NOMO-1 treated with dmso at 0.1 percent for 144 hours (cell line): ENCODE results near the gene GZMM.

ENCODE experiments used
- DNase-seq: peaks from one replicate; lab custom pipeline; 2025; ENCODE audit not compliant: unreplicated experiment; lab: John Stamatoyannopoulos, UW

Gene GZMM

DNA sequence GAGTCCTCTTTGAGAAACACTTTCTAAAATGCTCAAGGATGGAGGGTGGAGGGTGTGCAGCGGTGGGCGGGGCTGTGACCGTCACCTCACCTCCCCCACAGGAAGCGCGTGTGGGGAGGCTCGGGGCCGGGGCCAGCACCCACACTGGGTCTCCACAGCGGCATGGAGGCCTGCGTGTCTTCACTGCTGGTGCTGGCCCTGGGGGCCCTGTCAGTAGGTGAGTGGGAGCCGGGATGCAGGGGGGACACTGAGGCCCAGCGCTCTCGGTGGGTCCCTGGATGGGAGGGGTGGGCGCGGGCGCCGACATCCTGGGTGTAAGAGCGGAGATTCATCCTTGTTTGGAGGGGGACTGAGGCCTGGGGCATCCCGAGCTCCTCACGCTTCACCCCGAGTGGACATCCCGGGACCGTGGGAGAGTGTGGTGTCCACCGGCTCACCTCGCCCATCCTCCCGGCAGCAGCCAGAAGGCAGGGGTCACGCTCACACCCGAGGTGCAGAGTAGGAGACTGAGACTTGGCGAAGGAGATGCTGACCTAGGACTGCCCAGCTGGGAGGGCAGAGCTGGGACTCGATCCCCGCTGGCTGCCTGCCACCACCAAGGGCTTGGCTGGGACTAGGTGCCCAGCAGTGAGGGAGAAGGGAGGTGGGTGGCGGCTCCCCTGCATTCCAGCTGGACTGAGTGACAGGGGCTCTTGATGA lies at the start of gene GZMM:
TSS of gene GZMM (plus strand) at position 144 of the 699 bp plus-strand sequence. CDS start at position 163, 19 bp downstream.
- DNase-seq = no peak

DNA sequence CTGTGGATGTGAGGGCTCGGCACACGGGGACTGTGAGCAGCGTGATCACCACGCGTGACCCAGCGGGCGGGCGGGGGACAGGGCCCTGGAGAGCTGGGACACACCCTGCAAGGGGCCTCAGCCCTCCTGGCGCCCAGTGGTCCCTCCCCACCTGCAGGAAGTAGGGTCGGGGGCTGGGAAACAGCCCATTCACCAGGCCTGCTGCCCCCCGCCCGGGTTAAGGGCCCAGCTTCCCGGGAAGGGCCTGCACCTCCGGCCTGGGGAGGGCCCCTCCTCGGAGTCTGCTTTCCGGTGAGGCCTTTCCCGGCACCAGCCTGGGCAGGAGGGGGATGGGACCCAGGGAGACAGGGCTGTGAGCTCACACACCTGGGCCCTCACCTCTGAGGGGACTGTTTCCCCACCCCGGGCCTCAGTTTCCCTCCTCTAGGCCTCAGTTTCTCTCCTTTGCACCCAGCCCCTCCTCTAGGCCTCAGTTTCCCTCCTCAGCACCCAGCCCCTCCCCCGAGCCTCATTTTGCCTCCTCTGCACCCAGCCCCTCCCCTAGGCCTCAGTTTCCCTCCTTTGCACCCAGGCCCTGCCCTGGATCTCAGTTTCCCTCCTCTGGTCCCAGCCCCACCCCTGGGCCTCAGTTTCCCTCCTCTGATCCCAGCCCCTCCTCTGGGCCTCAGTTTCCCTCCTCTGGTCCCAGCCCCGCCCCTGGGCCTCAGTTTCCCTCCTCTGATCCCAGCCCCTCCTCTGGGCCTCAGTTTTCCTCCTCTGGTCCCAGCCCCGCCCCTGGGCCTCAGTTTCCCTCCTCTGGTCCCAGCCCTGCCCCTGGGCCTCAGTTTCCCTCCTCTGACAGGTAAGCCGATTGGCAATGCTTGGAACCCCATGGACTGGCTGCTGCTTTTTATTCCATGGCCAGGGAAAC lies 49.4 kb upstream of the GZMM start:
- no peak for DNase-seq

DNA sequence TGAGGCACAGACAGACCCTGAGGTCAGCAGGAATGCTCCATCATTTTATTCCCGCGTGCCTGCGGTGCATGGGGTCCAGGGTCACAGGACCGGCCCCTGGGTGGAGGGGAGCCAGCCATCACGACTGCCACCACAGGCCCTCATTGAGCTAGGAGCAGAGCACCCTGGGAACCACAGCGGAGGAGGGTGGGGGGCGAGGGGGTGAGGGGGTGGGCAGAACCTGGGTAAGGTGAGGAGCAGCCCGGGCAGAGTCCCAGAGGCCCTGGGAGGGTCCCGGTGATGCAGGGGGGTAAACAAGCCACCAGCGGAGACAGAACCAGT lies 48.8 kb upstream of the GZMM start:
- no peak for DNase-seq

DNA sequence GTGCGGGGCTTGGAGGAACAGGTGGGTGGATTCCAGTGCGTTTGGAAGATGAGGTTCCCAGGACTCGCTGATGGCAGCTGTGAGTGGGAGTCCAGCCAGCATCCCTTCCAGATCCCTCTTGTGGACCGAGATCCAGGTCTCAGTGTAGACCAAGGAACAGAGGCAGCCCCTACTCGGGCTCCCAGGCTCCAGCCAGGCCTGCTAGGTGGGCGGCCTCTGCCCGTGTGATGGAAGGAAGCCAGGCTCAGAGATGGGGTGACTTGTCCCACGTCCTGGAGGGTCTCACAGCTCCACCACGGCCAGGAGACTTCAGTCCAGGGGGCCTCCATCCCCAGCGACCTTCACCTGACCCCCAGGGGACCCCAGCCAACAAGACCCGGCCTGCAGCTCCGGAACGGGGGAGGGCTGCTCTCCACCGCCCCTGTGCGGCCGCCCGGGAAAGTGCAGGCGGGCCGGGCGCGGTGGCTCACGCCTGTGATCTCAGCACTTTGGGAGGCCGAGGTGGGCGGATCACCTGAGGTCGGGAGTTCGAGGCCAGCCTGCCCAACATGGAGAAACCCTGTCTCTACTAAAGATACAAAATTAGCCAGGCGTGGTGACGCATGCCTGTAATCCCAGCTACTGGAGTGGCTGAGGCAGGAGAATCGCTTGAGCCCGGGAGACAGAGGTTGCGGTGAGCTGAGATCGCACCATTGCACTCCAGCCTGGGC lies 48.3 kb upstream of the GZMM start:
- DNase-seq = no peak

GRCh38 chr19:496112-496665 lies 47.7 kb upstream of the GZMM start, which contains the start of gene MADCAM1:
Gene MADCAM1 (plus strand): TSS chr19:496486. CDS start chr19:496500, 14 bp downstream.
- no peak for DNase-seq

DNA sequence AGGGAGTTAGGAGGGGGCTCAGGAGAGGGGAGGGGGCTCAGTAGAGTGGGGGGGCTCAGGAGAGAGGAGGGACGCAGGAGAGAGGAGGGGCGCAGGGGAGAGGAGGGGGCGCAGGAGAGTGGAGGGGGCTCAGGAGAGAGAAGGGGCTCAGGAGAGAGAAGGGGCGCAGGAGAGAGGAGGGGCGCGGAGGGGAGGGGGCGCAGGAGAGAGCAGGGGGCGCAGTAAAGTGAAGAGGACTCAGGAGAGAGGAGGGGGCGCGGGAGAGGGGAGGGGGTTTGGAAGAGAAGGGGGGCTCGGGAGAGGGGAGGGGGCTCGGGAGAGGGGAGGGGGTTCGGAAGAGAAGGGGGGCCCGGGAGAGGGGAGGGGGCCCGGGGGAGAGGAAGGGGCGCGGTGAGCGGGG lies 46.9 kb upstream of the GZMM start:
- DNase-seq = no peak

DNA sequence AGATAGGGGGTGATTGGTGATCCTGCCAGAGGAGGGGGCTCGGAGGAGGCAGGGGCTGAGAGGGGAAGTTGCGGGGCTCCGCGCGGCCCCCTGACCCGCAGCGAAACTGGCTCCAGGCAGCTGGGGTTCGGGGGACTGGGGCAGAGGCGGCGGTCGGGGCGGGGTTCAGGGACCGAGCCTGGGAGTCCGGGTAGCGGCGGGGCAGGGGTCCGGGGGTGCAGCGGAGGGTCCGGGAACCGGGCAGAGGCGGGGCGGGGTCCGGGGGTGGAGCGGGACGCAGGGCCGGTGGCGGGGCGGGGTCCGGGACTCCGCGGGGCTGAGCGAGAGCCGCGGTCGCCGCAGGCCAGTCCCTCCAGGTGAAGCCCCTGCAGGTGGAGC lies 46.4 kb upstream of the GZMM start:
- DNase-seq = no peak

DNA sequence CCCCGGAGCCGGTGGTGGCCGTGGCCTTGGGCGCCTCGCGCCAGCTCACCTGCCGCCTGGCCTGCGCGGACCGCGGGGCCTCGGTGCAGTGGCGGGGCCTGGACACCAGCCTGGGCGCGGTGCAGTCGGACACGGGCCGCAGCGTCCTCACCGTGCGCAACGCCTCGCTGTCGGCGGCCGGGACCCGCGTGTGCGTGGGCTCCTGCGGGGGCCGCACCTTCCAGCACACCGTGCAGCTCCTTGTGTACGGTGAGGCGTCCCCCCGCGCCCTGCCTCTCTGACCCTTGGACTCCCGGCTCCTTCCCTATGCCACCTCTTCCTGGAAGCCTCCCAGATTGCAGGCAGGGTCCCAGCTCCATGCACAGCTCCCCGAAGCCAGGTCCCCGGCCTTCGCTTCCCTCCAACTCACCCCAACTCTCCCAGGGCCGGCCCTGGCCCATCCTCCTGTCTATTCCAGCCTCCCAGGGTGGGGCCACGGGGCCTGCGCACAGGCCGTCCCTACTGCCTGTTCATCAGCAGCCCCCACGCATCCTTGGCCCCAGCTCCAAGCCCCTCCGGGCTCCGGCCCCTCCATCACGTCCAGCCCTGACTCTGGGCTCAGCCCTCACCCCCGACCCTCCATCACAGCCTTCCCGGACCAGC lies 45.9 kb upstream of the GZMM start:
- no peak for DNase-seq

DNA sequence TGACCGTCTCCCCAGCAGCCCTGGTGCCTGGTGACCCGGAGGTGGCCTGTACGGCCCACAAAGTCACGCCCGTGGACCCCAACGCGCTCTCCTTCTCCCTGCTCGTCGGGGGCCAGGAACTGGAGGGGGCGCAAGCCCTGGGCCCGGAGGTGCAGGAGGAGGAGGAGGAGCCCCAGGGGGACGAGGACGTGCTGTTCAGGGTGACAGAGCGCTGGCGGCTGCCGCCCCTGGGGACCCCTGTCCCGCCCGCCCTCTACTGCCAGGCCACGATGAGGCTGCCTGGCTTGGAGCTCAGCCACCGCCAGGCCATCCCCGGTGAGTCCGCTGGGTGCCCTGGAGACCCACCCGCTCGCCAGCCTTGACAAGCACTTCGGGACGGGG lies 45.4 kb upstream of the GZMM start:
- no peak for DNase-seq

- DNase-seq = no peak
Measured at GRCh38 chr19:498977-499623, 44.8 kb upstream of the GZMM start.

GRCh38 chr19:501646-502045 lies 42.2 kb upstream of the GZMM start:
- DNase-seq = no peak

- DNase-seq = no peak
Measured at GRCh38 chr19:504616-505015, 39.2 kb upstream of the GZMM start.

- peak; percentile 95 for DNase-seq
Measured at GRCh38 chr19:506404-507285, 37.2 kb upstream of the GZMM start.

GRCh38 chr19:507286-508203 lies 36.3 kb upstream of the GZMM start, which contains the start of gene TPGS1:
Gene TPGS1 (plus strand): TSS chr19:507497. CDS start chr19:507507, 10 bp downstream.
- DNase-seq = peak; percentile 60

DNA sequence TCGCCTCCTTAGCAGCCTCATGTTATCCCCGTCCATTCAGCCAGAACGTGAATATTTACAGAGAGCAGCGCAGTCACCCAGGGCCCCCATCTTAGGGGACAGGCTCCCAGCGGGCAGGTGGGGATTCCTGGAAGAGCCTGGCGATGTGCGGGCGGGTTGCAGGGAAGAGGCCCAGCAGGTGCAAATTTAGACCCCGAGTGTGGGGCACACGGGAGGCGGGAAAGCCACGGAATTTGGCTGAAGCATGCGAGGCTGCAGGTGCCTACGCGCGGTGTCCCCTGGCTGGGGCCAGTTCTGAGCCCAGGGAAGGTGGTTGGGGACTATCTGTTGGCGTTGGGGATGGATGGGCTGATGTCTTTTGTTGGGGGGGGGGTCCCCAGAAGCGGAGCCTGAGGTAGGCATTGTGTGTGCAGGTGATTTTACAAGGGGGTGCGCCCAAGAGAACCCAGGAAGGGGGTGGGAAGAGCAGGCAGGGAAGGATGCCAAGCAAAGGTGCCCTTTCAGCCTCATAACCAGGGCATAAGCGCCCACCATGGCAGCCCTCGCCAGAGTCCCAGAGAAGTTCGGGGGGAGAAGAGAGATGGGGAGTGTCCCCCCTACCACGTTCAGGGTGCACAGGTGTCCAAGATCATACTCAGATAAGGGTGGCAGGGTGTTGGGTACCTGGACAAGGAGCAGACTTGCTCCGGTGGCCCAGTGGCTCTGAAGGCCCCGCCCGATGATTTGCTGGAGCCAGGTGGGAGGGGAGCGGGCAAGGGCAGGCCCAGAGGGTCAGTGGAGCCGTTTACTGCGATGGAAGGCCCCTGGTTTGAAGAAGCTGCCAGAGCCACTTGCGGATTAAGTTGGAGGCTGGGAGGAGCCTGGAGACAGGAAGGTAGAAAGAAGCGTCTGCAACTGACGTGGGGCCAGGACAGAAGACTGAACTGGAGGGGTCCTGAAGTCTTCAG lies 35.4 kb upstream of the GZMM start:
- no peak for DNase-seq

- peak; percentile 89 for DNase-seq
Measured at GRCh38 chr19:510606-511100, 33.2 kb upstream of the GZMM start.
